GM12878 (cell line): Measurements from ENCODE around the gene OR9Q1. TPM values are rescaled to one million over a fixed set of nuclear protein-coding genes. Genes with fewer than 3 reads are reported as not detected.

Experiments
- ATAC-seq: fragments of 200-7000 bp; cut with Tn5 transposase; 3 replicates; pipeline ENCODE4 v1.9.1; 2020; ENCODE audit warnings: mild to moderate bottlenecking, moderate library complexity
- BruUV-seq: library from RNA; stranded (reverse); fragments of 400-500 nt; replicated peaks from 2 replicates; lab custom pipeline; 2021; lab: Mats Ljungman, UMichigan
- CTCF ChIA-PET: fragments of 300-600 bp; sonication (Branson Sonifier 250); formaldehyde crosslinking; extraction: SDS; loops from one replicate; lab custom pipeline; 2021; ENCODE audit warnings: inconsistent platforms; lab: Yijun Ruan, JAX
- POLR2A ChIA-PET: fragments of 350-600 bp; formaldehyde crosslinking; extraction: SDS; loops from one replicate; lab custom pipeline; 2021; ENCODE audit warnings: inconsistent platforms; lab: Charles Lee
- RAD21 ChIA-PET: fragments of 300-600 bp; sonication (Branson Sonifier 250); formaldehyde crosslinking; loops from one replicate; lab custom pipeline; 2023; ENCODE audit warnings: antibody characterized with exemption; ENCODE audit not compliant: unreplicated experiment; lab: Charles Lee
- SMC1A ChIA-PET: fragments of 300-600 bp; sonication (Branson Sonifier 250); formaldehyde crosslinking; loops from one replicate; lab custom pipeline; 2023; ENCODE audit not compliant: unreplicated experiment, uncharacterized antibody; lab: Charles Lee
- DNase-seq: peaks from one replicate; pipeline ENCODE4 v3.0.0-alpha.2; 2011; ENCODE audit warnings: low read depth, low spot score
- FAIRE-seq: peaks from 3 replicates; lab custom pipeline; 2011; peaks lifted over from hg19 to GRCh38; lab: Jason Lieb, UNC
- H2AFZ ChIP-seq: 2 replicates; pipeline ENCODE4 v1.6.0; 2011; ENCODE audit warnings: low read depth, low read length, control low read depth; ENCODE audit not compliant: control insufficient read depth
- H3K27ac ChIP-seq: 2 replicates; pipeline ENCODE4 v1.5.1; 2011; ENCODE audit warnings: control low read depth; ENCODE audit not compliant: control insufficient read depth, insufficient read depth
- H3K27me3 ChIP-seq, 2 experiments: replicated peaks in 1 of 2; 2 replicates each; pipeline versions ENCODE4 v1.6.0 to v1.6.1; 2011; ENCODE audit warnings: low read length in 1 of 2; ENCODE audit not compliant: control insufficient read depth in 2 of 2, insufficient read depth in 2 of 2
- H3K36me3 ChIP-seq, 2 experiments: 2 replicates each; pipeline ENCODE4 v1.5.1; 2011; ENCODE audit warnings: low read length in 1 of 2; ENCODE audit not compliant: control insufficient read depth in 2 of 2, insufficient read depth in 2 of 2
- H3K4me1 ChIP-seq: 2 replicates; pipeline ENCODE4 v1.6.1; 2011; ENCODE audit warnings: mild to moderate bottlenecking, low read length, moderate library complexity, mixed read lengths; ENCODE audit not compliant: control insufficient read depth, insufficient read depth
- H3K4me2 ChIP-seq: 2 replicates; pipeline ENCODE4 v1.6.0; 2011; ENCODE audit warnings: control low read depth; ENCODE audit not compliant: control insufficient read depth, insufficient read depth
- H3K4me3 ChIP-seq: fragments of 200-600 bp; sonication (generic); 2 replicates; pipeline ENCODE4 v1.5.1; 2016
- H3K79me2 ChIP-seq: 2 replicates; pipeline ENCODE4 v1.6.0; 2011; ENCODE audit warnings: low read length; ENCODE audit not compliant: control insufficient read depth, insufficient read depth
- H3K9ac ChIP-seq: 2 replicates; pipeline ENCODE4 v1.8.0; 2011; ENCODE audit warnings: low read length, control low read depth, mixed read lengths; ENCODE audit not compliant: control insufficient read depth, insufficient read depth
- H3K9me3 ChIP-seq: replicated peaks from 3 replicates; pipeline ENCODE4 v1.5.1; 2011; ENCODE audit warnings: mild to moderate bottlenecking, low read length; ENCODE audit not compliant: control insufficient read depth, insufficient read depth
- H4K20me1 ChIP-seq: 2 replicates; pipeline ENCODE4 v1.6.0; 2011; ENCODE audit not compliant: control insufficient read depth, insufficient read depth
- CBX3 ChIP-seq: fragments of 200-600 bp; sonication (generic); IDR thresholded peaks from 2 replicates; pipeline ENCODE4 v1.6.1; 2016; ENCODE audit warnings: low read depth, borderline replicate concordance
- CHD2 ChIP-seq: IDR thresholded peaks from 2 replicates; pipeline ENCODE4 v1.6.1; 2011; ENCODE audit warnings: low read depth, low read length, improper control_type of control experiment, borderline replicate concordance
- CHD4 ChIP-seq: fragments of 200-600 bp; sonication (generic); IDR thresholded peaks from 2 replicates; pipeline ENCODE4 v1.6.1; 2016; ENCODE audit warnings: mild to moderate bottlenecking
- EED ChIP-seq: sonication (generic); IDR thresholded peaks from 2 replicates; pipeline ENCODE4 v1.6.1; 2016; ENCODE audit warnings: antibody characterized with exemption, low read depth
- ELK1 ChIP-seq: IDR thresholded peaks from 2 replicates; pipeline ENCODE4 v1.6.1; 2012; ENCODE audit warnings: low read depth, low read length, improper control_type of control experiment
- EP300 ChIP-seq, 2 experiments: fragments of 150-350 bp in 1 of 2; IDR thresholded peaks; 2 replicates each; pipeline ENCODE4 v1.6.1; 2011 to 2012; ENCODE audit warnings: low read depth in 2 of 2, low read length in 2 of 2, borderline replicate concordance in 1 of 2, improper control_type of control experiment in 1 of 2, inconsistent platforms in 1 of 2; ENCODE audit not compliant: control insufficient read depth in 1 of 2
- GABPA ChIP-seq: IDR thresholded peaks from 2 replicates; pipeline ENCODE4 v1.6.1; 2014; ENCODE audit warnings: antibody characterized with exemption, low read depth, mild to moderate bottlenecking, inconsistent platforms
- IRF4 ChIP-seq: IDR thresholded peaks from 2 replicates; pipeline ENCODE4 v1.6.1; 2011; ENCODE audit warnings: low read depth, low read length
- NR2C1 ChIP-seq: fragments of 450-650 bp; IDR thresholded peaks from 2 replicates; pipeline ENCODE4 v1.6.1; 2017; ENCODE audit warnings: antibody characterized with exemption, mild to moderate bottlenecking, moderate library complexity
- PRDM15 ChIP-seq: fragments of 450-650 bp; formaldehyde crosslinking; IDR thresholded peaks from 2 replicates; pipeline ENCODE4 v1.4.0; 2020; ENCODE audit warnings: mild to moderate bottlenecking, moderate library complexity
- SKIL ChIP-seq: fragments of 450-650 bp; IDR thresholded peaks from 2 replicates; pipeline ENCODE4 v1.6.1; 2017; ENCODE audit warnings: mild to moderate bottlenecking, low read depth, inconsistent platforms; ENCODE audit not compliant: poor library complexity, severe bottlenecking
- SPI1 ChIP-seq: IDR thresholded peaks from 2 replicates; pipeline ENCODE4 v1.6.1; 2011; ENCODE audit warnings: low read depth, mild to moderate bottlenecking, low read length, moderate library complexity, borderline replicate concordance; ENCODE audit not compliant: insufficient read depth
- WRNIP1 ChIP-seq: IDR thresholded peaks from 2 replicates; pipeline ENCODE4 v1.6.1; 2011; ENCODE audit warnings: low read depth, low read length, improper control_type of control experiment, borderline replicate concordance
- YBX1 ChIP-seq: fragments of 450-650 bp; IDR thresholded peaks from 2 replicates; pipeline ENCODE4 v1.6.1; 2016; ENCODE audit warnings: antibody characterized with exemption
- ZSCAN29 ChIP-seq: fragments of 450-650 bp; IDR thresholded peaks from 2 replicates; pipeline ENCODE4 v1.6.1; 2017; ENCODE audit warnings: mild to moderate bottlenecking, moderate library complexity
- WGBS: methylation state at CpG from one replicate; pipeline ENCODE4 v1.1.6; 2016; ENCODE audit warnings: low lambda C conversion rate; ENCODE audit not compliant: insufficient replicate concordance, insufficient coverage; ENCODE audit errors: missing lambda C conversion rate; 5-methylcytosine and 5-hydroxymethylcytosine counted together
- in situ Hi-C: fragments of 300-500 bp; cut with MboI; formaldehyde crosslinking; loops from 9 replicates; pipeline ENCODE4 v1.14.3; 2018; ENCODE audit warnings: mixed read lengths
- intact Hi-C: fragments of 100-400 bp; cut with micrococcal nuclease; formaldehyde crosslinking; loops from one replicate; pipeline ENCODE4 v1.14.2; 2022; ENCODE audit not compliant: unreplicated experiment
- polyA plus RNA-seq, 11 experiments: library from polyadenylated mRNA; depleted of rRNA in 4 of 11; unstranded in 6 of 11; stranded (reverse) in 5 of 11; fragments of >200 nt; fragmentation: Nextera tagmentation in 4 of 11; fragmentation: Illumina TruSeq in 1 of 11; extraction: Ambion mirVana in 4 of 11; extraction: Trizol in 1 of 11; gene quantifications; 1 replicate in 1 of 11; 2 replicates in 10 of 11; pipeline versions ENCODE4 v1.2.1 to v1.2.3, GENCODE V29; 2011 to 2016; ENCODE audit warnings: inconsistent platforms in 2 of 11, missing spikeins in 2 of 11, low read depth in 1 of 11
- total RNA-seq, 4 experiments: library from RNA; depleted of rRNA in 3 of 4; stranded (reverse); fragments of >200 nt in 3 of 4; fragmentation: Illumina TruSeq in 1 of 4; extraction: Trizol in 1 of 4; gene quantifications; 2 replicates each; pipeline versions ENCODE4 v1.2.1 to v1.2.3, GENCODE V29; 2013 to 2021

Gene OR9Q1
- total and polyA plus RNA-seq, 10 of the 15 experiments (the other 5 are each of a cell fraction or from before 2014, with no cell fraction given), result not detected

- no peak for TF ChIP-seq IRF4
- TF ChIP-seq NR2C1, result no peak
- TF ChIP-seq EP300 (IDR thresholded peaks at IDR 0.05; ENCODE audit: borderline replicate concordance in 1 of 2, control insufficient read depth in 1 of 2, low read depth in 2 of 2, low read length in 2 of 2), result no peak
Observed at GRCh38 chr11:58164389-58164788, 140.7 kb downstream of the OR9Q1 start (continued).

DNA sequence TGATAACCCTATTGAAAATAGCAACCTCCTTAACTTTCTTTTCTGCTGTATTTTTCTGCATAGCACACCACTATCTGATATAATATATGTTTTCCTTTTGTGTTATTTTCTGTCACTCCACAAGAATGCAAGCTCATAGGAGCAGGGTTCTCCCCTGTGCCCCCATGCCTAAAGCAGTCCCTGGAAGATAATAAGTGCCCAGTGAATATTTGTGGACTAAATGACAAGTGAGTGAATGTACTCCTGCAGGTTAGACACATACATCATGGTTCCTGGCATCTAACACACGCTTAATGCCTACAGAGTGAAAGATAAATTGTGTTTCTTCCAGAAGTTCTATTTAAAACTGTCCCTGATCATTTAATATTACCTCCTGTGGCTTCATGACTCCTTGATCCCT lies 141.3 kb downstream of the OR9Q1 start:
- H3K4me3 ChIP-seq, result no peak overlapping the region
- H3K9ac ChIP-seq, result no peak overlapping the region
- BruUV-seq, result no TSS peak
- no peaks in the 10 kb centered on the region for H3K4me1 ChIP-seq
- H3K9me3 ChIP-seq, result no peaks in the 10 kb centered on the region
- H3K27ac ChIP-seq, result no peak overlapping the region
- DNase-seq, result no peak
- intact Hi-C loops, result no loop called here
- RAD21 ChIA-PET, result no interaction called here
- no peaks in the 10 kb centered on the region for H3K79me2 ChIP-seq
- H3K4me2 ChIP-seq, result no peak overlapping the region
- no peak for ATAC-seq
- POLR2A ChIA-PET, result no interaction called here
- no peaks in the 10 kb centered on the region; a peak in 1 of 4 replicates for H3K27me3 ChIP-seq
- CTCF ChIA-PET, result no interaction called here
- no peaks in the 10 kb centered on the region for H3K36me3 ChIP-seq
- no peaks in the 10 kb centered on the region for H4K20me1 ChIP-seq
- FAIRE-seq, result no peak
- no peak overlapping the region for H2AFZ ChIP-seq
- in situ Hi-C loops, result no loop called here
- SMC1A ChIA-PET, result no interaction called here
- WGBS, result 0% methylated on average over 1 of the region's 1 CpG
- no peak for TF ChIP-seq CHD4
- TF ChIP-seq SPI1, result no peak
- no peak for TF ChIP-seq ZSCAN29
- TF ChIP-seq CBX3, result no peak
- TF ChIP-seq YBX1, result no peak
- TF ChIP-seq WRNIP1, result no peak
- no peak for TF ChIP-seq SKIL
- no peak for TF ChIP-seq GABPA
- no peak for TF ChIP-seq ELK1
- no peak for TF ChIP-seq PRDM15 (CRISPR knock-in tag)
- TF ChIP-seq CHD2, result no peak
- TF ChIP-seq EED, result no peak
